Tibial nerve (tissue), 4 donors: ENCODE results near the gene KCTD14. TPM values are rescaled to one million over a fixed set of nuclear protein-coding genes. Genes with fewer than 3 reads are reported as not detected.

Experiments
- DNase-seq, 2 donors: peaks; one replicate each; pipeline ENCODE4 v3.0.0-alpha.2; 2019; ENCODE audit warnings: low spot score in 2 of 2
- H3K27ac ChIP-seq, 4 donors: fragments of 200-600 bp; sonication (generic) in 3 of 4; one replicate each; pipeline ENCODE4 v1.5.1; 2017 to 2019; ENCODE audit warnings: mild to moderate bottlenecking in 1 of 4
- H3K27me3 ChIP-seq, 2 donors: fragments of 200-600 bp; sonication (generic) in 1 of 2; one replicate each; pipeline versions ENCODE4 v1.5.1 to v1.6.0; 2017 to 2019
- H3K36me3 ChIP-seq, 3 donors: fragments of 200-600 bp; sonication (generic); one replicate each; pipeline ENCODE4 v1.5.1; 2018 to 2019
- H3K4me1 ChIP-seq, 4 donors: fragments of 200-600 bp; sonication (generic) in 3 of 4; one replicate each; pipeline ENCODE4 v1.5.1; 2017 to 2019
- H3K4me3 ChIP-seq, 4 donors: fragments of 200-600 bp; sonication (generic) in 3 of 4; one replicate each; pipeline ENCODE4 v1.5.1; 2017 to 2019; ENCODE audit warnings: mild to moderate bottlenecking in 1 of 4, moderate library complexity in 1 of 4
- H3K9me3 ChIP-seq, 4 donors: fragments of 200-600 bp; sonication (generic) in 3 of 4; one replicate each; pipeline ENCODE4 v1.5.1; 2017 to 2019
- EP300 ChIP-seq, 2 donors: sonication (generic); formaldehyde crosslinking; IDR thresholded peaks; one replicate each; pipeline ENCODE4 v1.6.1; 2017; ENCODE audit warnings: antibody characterized with exemption in 2 of 2, mild to moderate bottlenecking in 1 of 2
- POLR2A ChIP-seq, 2 donors: fragments of 450-650 bp; IDR thresholded peaks; one replicate each; pipeline ENCODE4 v1.6.1; 2017; ENCODE audit warnings: antibody characterized with exemption in 2 of 2, mild to moderate bottlenecking in 2 of 2, moderate library complexity in 2 of 2
- WGBS, 2 donors: methylation state at CpG; one replicate each; pipeline ENCODE4 v1.1.5; 2018; 5-methylcytosine and 5-hydroxymethylcytosine counted together
- total RNA-seq, 4 donors: library from RNA; depleted of rRNA; stranded (reverse); fragments of >200 nt; gene quantifications; one replicate each; pipeline ENCODE4 v1.1.0, GENCODE V29; 2016
- TF ChIP-seq, protein P1 (sequence below), 5 experiments: fragments of 200-600 bp in 3 of 5; fragments of 450-650 bp in 2 of 5; sonication (generic) in 3 of 5; IDR thresholded peaks; one replicate each; pipeline ENCODE4 v1.5.1; 2016 to 2019; ENCODE audit warnings: antibody characterized with exemption in 5 of 5, mild to moderate bottlenecking in 3 of 5, moderate library complexity in 2 of 5

The KCTD14 gene
- total RNA-seq, 4 donors from 2014 or later: 2.5 to 6.0 (median 3.4) TPM

DNA sequence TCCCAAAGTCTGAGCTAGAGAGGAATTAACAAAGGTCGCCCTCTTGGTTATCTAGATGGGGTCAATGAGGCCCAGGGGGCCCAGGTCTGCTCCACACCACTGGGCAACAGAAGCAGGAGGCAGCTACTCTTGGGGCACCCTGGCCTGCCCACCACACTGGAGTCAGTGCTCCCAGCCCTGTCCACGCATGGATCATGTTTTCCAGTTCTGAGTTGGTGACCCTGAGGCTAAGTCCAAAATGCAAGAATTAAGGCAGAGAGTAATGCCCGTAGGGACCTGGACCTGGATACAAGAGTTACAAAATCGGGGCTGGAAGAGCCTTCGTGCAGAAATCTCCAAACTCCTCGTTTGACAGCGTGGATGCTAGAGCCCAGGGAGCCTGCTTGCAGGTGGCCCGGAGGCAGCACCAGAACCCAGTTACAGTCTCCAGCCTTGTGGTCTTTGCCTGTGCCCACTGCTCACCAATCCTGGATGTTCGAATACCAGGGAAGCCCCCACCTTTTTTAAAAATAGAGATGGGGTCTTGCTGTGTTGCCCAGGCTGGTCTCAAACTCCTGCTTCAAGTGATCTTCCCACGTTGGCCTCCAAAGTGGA is 34.5 kb upstream of the KCTD14 start:
- Histone ChIP-seq H3K4me1 (peaks cover 0 to 4% (median 0%) of the 10 kb centered on the region in 4 donors), H3K4me3 (no peak overlapping the region), H3K9me3 (no peaks in the 10 kb centered on the region), H3K36me3 (no peaks in the 10 kb centered on the region), H3K27ac (no peak overlapping the region), H3K27me3 (peaks cover 0 to 2% of the 10 kb centered on the region in 2 donors)
- WGBS, 2 donors: 85 to 87% methylated on average over 10 of the region's 10 CpGs
- TF ChIP-seq EP300 (IDR thresholded peaks at IDR 0.05) (no peak), POLR2A (IDR thresholded peaks at IDR 0.05) (no peak)
- TF ChIP-seq, protein P1, sequence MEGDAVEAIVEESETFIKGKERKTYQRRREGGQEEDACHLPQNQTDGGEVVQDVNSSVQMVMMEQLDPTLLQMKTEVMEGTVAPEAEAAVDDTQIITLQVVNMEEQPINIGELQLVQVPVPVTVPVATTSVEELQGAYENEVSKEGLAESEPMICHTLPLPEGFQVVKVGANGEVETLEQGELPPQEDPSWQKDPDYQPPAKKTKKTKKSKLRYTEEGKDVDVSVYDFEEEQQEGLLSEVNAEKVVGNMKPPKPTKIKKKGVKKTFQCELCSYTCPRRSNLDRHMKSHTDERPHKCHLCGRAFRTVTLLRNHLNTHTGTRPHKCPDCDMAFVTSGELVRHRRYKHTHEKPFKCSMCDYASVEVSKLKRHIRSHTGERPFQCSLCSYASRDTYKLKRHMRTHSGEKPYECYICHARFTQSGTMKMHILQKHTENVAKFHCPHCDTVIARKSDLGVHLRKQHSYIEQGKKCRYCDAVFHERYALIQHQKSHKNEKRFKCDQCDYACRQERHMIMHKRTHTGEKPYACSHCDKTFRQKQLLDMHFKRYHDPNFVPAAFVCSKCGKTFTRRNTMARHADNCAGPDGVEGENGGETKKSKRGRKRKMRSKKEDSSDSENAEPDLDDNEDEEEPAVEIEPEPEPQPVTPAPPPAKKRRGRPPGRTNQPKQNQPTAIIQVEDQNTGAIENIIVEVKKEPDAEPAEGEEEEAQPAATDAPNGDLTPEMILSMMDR (IDR thresholded peaks at IDR 0.05): no peak
- DNase-seq: no peak

GRCh38 chr11:78056093-78056492 is 33.0 kb upstream of the KCTD14 start:
- WGBS, 2 donors: 61 to 81% methylated on average over 3 of the region's 3 CpGs
- peaks cover 0 to 1% (median 0%) of the 10 kb centered on the region in 4 donors for H3K4me1 ChIP-seq
- no peaks in the 10 kb centered on the region for H3K36me3 ChIP-seq
- no peaks in the 10 kb centered on the region for H3K9me3 ChIP-seq
- peaks cover 0 to 2% of the 10 kb centered on the region in 2 donors for H3K27me3 ChIP-seq
- no peak overlapping the region for H3K27ac ChIP-seq
- no peak for DNase-seq
- TF ChIP-seq POLR2A (IDR thresholded peaks at IDR 0.05) (no peak), EP300 (IDR thresholded peaks at IDR 0.05) (no peak)
- TF ChIP-seq, protein P1 (IDR thresholded peaks at IDR 0.05): no peak
- H3K4me3 ChIP-seq: no peak overlapping the region

- TF ChIP-seq POLR2A (IDR thresholded peaks at IDR 0.05) (no peak), EP300 (IDR thresholded peaks at IDR 0.05) (no peak)
- TF ChIP-seq, protein P1 (IDR thresholded peaks at IDR 0.05): no peak
- H3K27me3 ChIP-seq: peaks cover 0 to 2% of the 10 kb centered on the region in 2 donors
- 85 to 89% methylated on average over 4 of the region's 4 CpGs for WGBS, 2 donors
- no peak overlapping the region for H3K27ac ChIP-seq
- H3K4me1 ChIP-seq: no peaks in the 10 kb centered on the region
- H3K9me3 ChIP-seq: no peaks in the 10 kb centered on the region
- no peak for DNase-seq
- no peak overlapping the region for H3K4me3 ChIP-seq
- H3K36me3 ChIP-seq: no peaks in the 10 kb centered on the region
These were observed 31.9 kb upstream of the KCTD14 start for GRCh38 chr11:78054971-78055370.

GRCh38 chr11:78050964-78051831 is 28.1 kb upstream of the KCTD14 start:
- H3K27me3 ChIP-seq: peaks cover 0 to 2% of the 10 kb centered on the region in 2 donors
- WGBS, 2 donors: 72 to 73% methylated on average over 6 of the region's 6 CpGs
- TF ChIP-seq, protein P1 (IDR thresholded peaks at IDR 0.05): no peak
- TF ChIP-seq POLR2A (IDR thresholded peaks at IDR 0.05) (no peak), EP300 (IDR thresholded peaks at IDR 0.05) (no peak)
- H3K36me3 ChIP-seq: no peaks in the 10 kb centered on the region
- no peak overlapping the region for H3K27ac ChIP-seq
- DNase-seq: no peak
- H3K4me1 ChIP-seq: peaks cover 0 to 3% (median 0%) of the 10 kb centered on the region in 4 donors
- H3K9me3 ChIP-seq: no peaks in the 10 kb centered on the region
- H3K4me3 ChIP-seq: no peak overlapping the region

DNA sequence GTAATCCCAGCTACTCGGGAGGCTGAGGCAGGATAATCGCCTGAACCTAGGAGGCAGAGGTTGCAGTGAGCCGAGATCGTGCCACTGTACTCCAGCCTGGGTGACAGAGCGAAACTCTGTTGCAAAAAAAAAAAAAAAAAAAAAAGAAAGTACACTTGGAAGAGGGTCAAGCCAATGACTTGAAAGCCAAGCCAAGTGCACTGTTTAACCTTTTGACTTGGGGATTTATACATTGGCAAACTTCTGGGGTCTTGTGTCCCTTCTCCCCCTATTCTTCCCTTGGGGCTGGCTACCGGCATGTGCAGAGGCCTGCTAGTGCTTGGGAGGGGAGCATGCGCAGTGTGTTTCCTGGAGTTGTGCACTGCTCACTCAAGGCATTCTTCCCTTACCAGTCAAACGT is 26.3 kb upstream of the KCTD14 start:
- DNase-seq: no peak
- H3K4me1 ChIP-seq: peaks cover 0 to 11% (median 5%) of the 10 kb centered on the region in 4 donors
- WGBS, 2 donors: 77 to 81% methylated on average over 8 of the region's 8 CpGs
- TF ChIP-seq EP300 (IDR thresholded peaks at IDR 0.05): no peak
- no peak for TF ChIP-seq POLR2A (IDR thresholded peaks at IDR 0.05)
- TF ChIP-seq, protein P1 (IDR thresholded peaks at IDR 0.05): no peak
- H3K36me3 ChIP-seq: no peaks in the 10 kb centered on the region
- no peak overlapping the region for H3K4me3 ChIP-seq
- no peak overlapping the region for H3K27ac ChIP-seq
- H3K9me3 ChIP-seq: no peaks in the 10 kb centered on the region
- H3K27me3 ChIP-seq: peaks cover 0 to 2% of the 10 kb centered on the region in 2 donors
